Suprapubic skin (tissue), 3 donors: ENCODE measurements around the gene FYB2.

Source experiments
- EP300 ChIP-seq: sonication (generic); formaldehyde crosslinking; IDR thresholded peaks from one replicate; pipeline ENCODE4 v1.6.1; 2017; ENCODE audit warnings: antibody characterized with exemption
- POLR2A ChIP-seq, 2 donors: fragments of 450-650 bp; IDR thresholded peaks; one replicate each; pipeline ENCODE4 v1.6.1; 2017; ENCODE audit warnings: antibody characterized with exemption in 2 of 2, mild to moderate bottlenecking in 2 of 2, moderate library complexity in 2 of 2
- TF ChIP-seq, protein P1 (sequence below), 2 donors: fragments of 200-600 bp in 1 of 2; fragments of 450-650 bp in 1 of 2; sonication (generic) in 1 of 2; IDR thresholded peaks; one replicate each; pipeline ENCODE4 v1.5.1; 2016 to 2019; ENCODE audit warnings: antibody characterized with exemption in 2 of 2, mild to moderate bottlenecking in 1 of 2, moderate library complexity in 1 of 2

DNA sequence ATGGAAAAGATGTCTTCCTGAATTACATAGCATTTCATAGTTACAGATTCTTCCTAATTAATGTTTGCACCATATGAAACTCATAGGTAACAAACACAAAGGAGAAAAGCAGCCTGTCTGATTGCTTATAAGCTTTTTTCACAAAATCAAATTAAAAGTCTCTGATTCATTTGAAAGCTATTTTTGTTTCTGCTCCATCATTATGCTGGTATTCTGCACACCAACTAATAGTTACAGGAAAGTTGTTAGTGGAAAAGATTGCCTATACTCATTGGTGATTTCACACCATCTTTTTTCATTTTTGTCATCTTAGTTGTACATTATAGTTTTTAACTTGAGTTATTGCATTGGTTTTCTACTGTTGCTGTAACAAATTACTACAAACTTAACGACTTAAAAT is 104.0 kb downstream of the FYB2 start:
- TF ChIP-seq, protein P1, sequence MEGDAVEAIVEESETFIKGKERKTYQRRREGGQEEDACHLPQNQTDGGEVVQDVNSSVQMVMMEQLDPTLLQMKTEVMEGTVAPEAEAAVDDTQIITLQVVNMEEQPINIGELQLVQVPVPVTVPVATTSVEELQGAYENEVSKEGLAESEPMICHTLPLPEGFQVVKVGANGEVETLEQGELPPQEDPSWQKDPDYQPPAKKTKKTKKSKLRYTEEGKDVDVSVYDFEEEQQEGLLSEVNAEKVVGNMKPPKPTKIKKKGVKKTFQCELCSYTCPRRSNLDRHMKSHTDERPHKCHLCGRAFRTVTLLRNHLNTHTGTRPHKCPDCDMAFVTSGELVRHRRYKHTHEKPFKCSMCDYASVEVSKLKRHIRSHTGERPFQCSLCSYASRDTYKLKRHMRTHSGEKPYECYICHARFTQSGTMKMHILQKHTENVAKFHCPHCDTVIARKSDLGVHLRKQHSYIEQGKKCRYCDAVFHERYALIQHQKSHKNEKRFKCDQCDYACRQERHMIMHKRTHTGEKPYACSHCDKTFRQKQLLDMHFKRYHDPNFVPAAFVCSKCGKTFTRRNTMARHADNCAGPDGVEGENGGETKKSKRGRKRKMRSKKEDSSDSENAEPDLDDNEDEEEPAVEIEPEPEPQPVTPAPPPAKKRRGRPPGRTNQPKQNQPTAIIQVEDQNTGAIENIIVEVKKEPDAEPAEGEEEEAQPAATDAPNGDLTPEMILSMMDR (IDR thresholded peaks at IDR 0.05) = no peak
- TF ChIP-seq POLR2A (IDR thresholded peaks at IDR 0.05) (no peak), EP300 (no peak)
